Panc1 (cell line): ENCODE results near the gene TTLL7. TPM values are rescaled to one million over a fixed set of nuclear protein-coding genes. Genes with fewer than 3 reads are reported as not detected.

Source experiments
- ATAC-seq: fragments of 200-7000 bp; cut with Tn5 transposase; 2 replicates; pipeline ENCODE4 v1.9.1; 2020; ENCODE audit warnings: mild to moderate bottlenecking, moderate library complexity
- BruUV-seq: library from RNA; stranded (reverse); fragments of 400-500 nt; replicated peaks from 2 replicates; lab custom pipeline; 2021; lab: Mats Ljungman, UMichigan
- CTCF ChIA-PET: fragments of 300-600 bp; sonication (Branson Sonifier 250); formaldehyde crosslinking; loops from one replicate; lab custom pipeline; 2022; ENCODE audit warnings: antibody characterized with exemption; lab: Charles Lee
- POLR2A ChIA-PET: fragments of 300-600 bp; sonication (Branson Sonifier 250); formaldehyde crosslinking; loops from one replicate; lab custom pipeline; 2022; ENCODE audit warnings: antibody characterized with exemption; lab: Charles Lee
- DNase-seq: peaks from one replicate; pipeline ENCODE4 v3.0.0-alpha.2; 2010; ENCODE audit warnings: low read depth, low spot score
- H3K27ac ChIP-seq: 2 replicates; pipeline ENCODE4 v1.5.1; 2011; ENCODE audit warnings: mild to moderate bottlenecking, low read length, inconsistent platforms
- H3K27me3 ChIP-seq: fragments of 200-500 bp; sonication (Bioruptor generic); 2 replicates; pipeline ENCODE4 v1.6.0; 2014; ENCODE audit warnings: low read length, inconsistent platforms; ENCODE audit not compliant: control insufficient read depth, insufficient read depth
- H3K36me3 ChIP-seq: fragments of 200-500 bp; sonication (Bioruptor generic); 2 replicates; pipeline ENCODE4 v1.5.1; 2014; ENCODE audit warnings: inconsistent platforms, mild to moderate bottlenecking, low read length, moderate library complexity; ENCODE audit not compliant: control insufficient read depth, insufficient read depth
- H3K4me1 ChIP-seq: 2 replicates; pipeline ENCODE4 v1.5.1; 2011; ENCODE audit warnings: inconsistent platforms, mild to moderate bottlenecking, low read length, moderate library complexity; ENCODE audit not compliant: control insufficient read depth, insufficient read depth
- H3K4me3 ChIP-seq, 2 experiments: 2 replicates each; pipeline ENCODE4 v1.5.1; 2011 to 2012; ENCODE audit warnings: low read depth in 2 of 2, low read length in 2 of 2, mild to moderate bottlenecking in 2 of 2, inconsistent platforms in 1 of 2, moderate library complexity in 1 of 2
- H3K9me3 ChIP-seq: fragments of 200-500 bp; sonication (Bioruptor generic); 2 replicates; pipeline ENCODE4 v1.5.1; 2014; ENCODE audit warnings: low read depth, mild to moderate bottlenecking, inconsistent platforms, low read length, moderate library complexity; ENCODE audit not compliant: control insufficient read depth, insufficient read depth
- CTCF ChIP-seq: fragments of 450-650 bp; IDR thresholded peaks from 2 replicates; pipeline ENCODE4 v1.5.1; 2017; ENCODE audit warnings: mild to moderate bottlenecking
- POLR2AphosphoS5 ChIP-seq: IDR thresholded peaks from 2 replicates; pipeline ENCODE4 v1.6.1; 2012; ENCODE audit warnings: mild to moderate bottlenecking, low read depth, low read length, moderate library complexity
- SIN3A ChIP-seq: IDR thresholded peaks from 2 replicates; pipeline ENCODE4 v1.6.1; 2012; ENCODE audit warnings: low read depth, mild to moderate bottlenecking, low read length, moderate library complexity, borderline replicate concordance; ENCODE audit not compliant: insufficient read depth
- TCF7L2 ChIP-seq: IDR thresholded peaks from 2 replicates; pipeline ENCODE4 v1.6.1; 2011; ENCODE audit warnings: mild to moderate bottlenecking, low read depth, low read length, inconsistent platforms
- in situ Hi-C: cut with HindIII; loops from 2 replicates; pipeline ENCODE4 v1.10.0; 2016; ENCODE audit warnings: low sequenced_read_pairs, low pct_unique_long_range_greater_than_20kb
- intact Hi-C: fragments of 100-400 bp; cut with micrococcal nuclease; formaldehyde crosslinking; loops from one replicate; pipeline ENCODE4 v1.10.0; 2022; ENCODE audit not compliant: unreplicated experiment
- total RNA-seq: library from RNA; stranded (reverse); gene quantifications from one replicate; pipeline ENCODE4 v1.2.1, GENCODE V29; 2021; ENCODE audit not compliant: unreplicated experiment
- TF ChIP-seq, protein P1 (sequence below), 2 experiments: IDR thresholded peaks; 2 replicates each; pipeline ENCODE4 v1.6.1; 2011 to 2012; ENCODE audit warnings: low read depth in 2 of 2, control low read depth in 1 of 2, low read length in 1 of 2, mild to moderate bottlenecking in 1 of 2, moderate library complexity in 1 of 2; ENCODE audit not compliant: insufficient read depth in 1 of 2

Gene TTLL7
- total RNA-seq, 1 experiment from 2014 or later, result 31.4 TPM

- TF ChIP-seq, protein P1, sequence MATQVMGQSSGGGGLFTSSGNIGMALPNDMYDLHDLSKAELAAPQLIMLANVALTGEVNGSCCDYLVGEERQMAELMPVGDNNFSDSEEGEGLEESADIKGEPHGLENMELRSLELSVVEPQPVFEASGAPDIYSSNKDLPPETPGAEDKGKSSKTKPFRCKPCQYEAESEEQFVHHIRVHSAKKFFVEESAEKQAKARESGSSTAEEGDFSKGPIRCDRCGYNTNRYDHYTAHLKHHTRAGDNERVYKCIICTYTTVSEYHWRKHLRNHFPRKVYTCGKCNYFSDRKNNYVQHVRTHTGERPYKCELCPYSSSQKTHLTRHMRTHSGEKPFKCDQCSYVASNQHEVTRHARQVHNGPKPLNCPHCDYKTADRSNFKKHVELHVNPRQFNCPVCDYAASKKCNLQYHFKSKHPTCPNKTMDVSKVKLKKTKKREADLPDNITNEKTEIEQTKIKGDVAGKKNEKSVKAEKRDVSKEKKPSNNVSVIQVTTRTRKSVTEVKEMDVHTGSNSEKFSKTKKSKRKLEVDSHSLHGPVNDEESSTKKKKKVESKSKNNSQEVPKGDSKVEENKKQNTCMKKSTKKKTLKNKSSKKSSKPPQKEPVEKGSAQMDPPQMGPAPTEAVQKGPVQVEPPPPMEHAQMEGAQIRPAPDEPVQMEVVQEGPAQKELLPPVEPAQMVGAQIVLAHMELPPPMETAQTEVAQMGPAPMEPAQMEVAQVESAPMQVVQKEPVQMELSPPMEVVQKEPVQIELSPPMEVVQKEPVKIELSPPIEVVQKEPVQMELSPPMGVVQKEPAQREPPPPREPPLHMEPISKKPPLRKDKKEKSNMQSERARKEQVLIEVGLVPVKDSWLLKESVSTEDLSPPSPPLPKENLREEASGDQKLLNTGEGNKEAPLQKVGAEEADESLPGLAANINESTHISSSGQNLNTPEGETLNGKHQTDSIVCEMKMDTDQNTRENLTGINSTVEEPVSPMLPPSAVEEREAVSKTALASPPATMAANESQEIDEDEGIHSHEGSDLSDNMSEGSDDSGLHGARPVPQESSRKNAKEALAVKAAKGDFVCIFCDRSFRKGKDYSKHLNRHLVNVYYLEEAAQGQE (IDR thresholded peaks at IDR 0.05; ENCODE audit: insufficient read depth in 1 of 2, low read depth in 2 of 2, low read length in 1 of 2), result no peak
- TF ChIP-seq CTCF (no peak), POLR2AphosphoS5 (no peak), SIN3A (no peak), TCF7L2 (no peak)
- Histone ChIP-seq H3K9me3 (no peaks in the 10 kb centered on the region), H3K27ac (no peak overlapping the region), H3K4me1 (no peaks in the 10 kb centered on the region), H3K4me3 (no peak overlapping the region), H3K36me3 (no peaks in the 10 kb centered on the region), H3K27me3 (no peaks in the 10 kb centered on the region)
- POLR2A ChIA-PET, result no interaction called here
- BruUV-seq, result no TSS peak
- DNase-seq (no peak), ATAC-seq (no peak)
- intact Hi-C loops, result no loop called here
- CTCF ChIA-PET, result no interaction called here
- in situ Hi-C loops, result no loop called here
Measured at GRCh38 chr1:83818916-83819315, 180.0 kb downstream of the TTLL7 start.

DNA sequence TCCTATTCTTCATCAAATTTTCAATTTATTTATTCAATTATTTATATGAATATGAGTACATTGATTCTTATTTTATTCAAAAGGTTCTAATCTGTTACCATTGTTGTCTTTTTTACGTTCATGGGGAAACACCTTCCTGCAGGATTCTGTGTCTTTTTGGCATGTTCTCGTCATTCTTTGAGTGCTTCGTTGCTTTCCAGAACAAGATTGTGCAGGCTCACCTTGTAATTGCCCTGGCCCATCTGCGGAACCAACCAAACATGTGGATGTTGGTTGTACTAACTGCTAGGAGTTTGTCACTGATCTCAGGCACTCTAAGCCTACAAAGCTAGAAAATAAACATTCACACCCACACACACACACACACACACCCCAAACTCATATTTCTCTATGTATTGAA lies 182.1 kb downstream of the TTLL7 start:
- in situ Hi-C loops, result no loop called here
- Histone ChIP-seq H3K9me3 (no peaks in the 10 kb centered on the region), H3K36me3 (no peaks in the 10 kb centered on the region), H3K4me1 (no peaks in the 10 kb centered on the region), H3K4me3 (no peak overlapping the region), H3K27me3 (no peaks in the 10 kb centered on the region), H3K27ac (no peak overlapping the region)
- DNase-seq (no peak), ATAC-seq (no peak)
- TF ChIP-seq TCF7L2 (no peak), SIN3A (no peak), POLR2AphosphoS5 (no peak), CTCF (no peak)
- TF ChIP-seq, protein P1 (IDR thresholded peaks at IDR 0.05; ENCODE audit: insufficient read depth in 1 of 2, low read depth in 2 of 2, low read length in 1 of 2), result no peak
- POLR2A ChIA-PET, result no interaction called here
- CTCF ChIA-PET, result interaction anchor here (0.6 kb wide), 1 partner anchor 47 kb away, joined by 3 read pairs; no protein-coding TSS in a partner anchor
- no TSS peak for BruUV-seq
- intact Hi-C loops, result no loop called here
